GM18867 (cell line): Measurements from ENCODE around the gene HSFX4.
A peak's percentile ranks its signal among the peaks of the same experiment; 100 is the strongest.
"Not testable (repeated sequence)": the region's sequence is repeated elsewhere in the genome, so short reads cannot be mapped to it uniquely, and the experiment has no call there.

ENCODE experiments used
- ATAC-seq: cut with Tn5 transposase; IDR thresholded peaks from one replicate; pipeline ENCODE4 v1.9.1; 2021; ENCODE audit warnings: mild to moderate bottlenecking, moderate library complexity; ENCODE audit not compliant: unreplicated experiment

Gene HSFX4

GRCh38 chrX:149937871-149938426 lies 8.6 kb downstream of the HSFX4 start:
- ATAC-seq = no peak

- ATAC-seq = peak; percentile 73
These were observed 9.1 kb downstream of the HSFX4 start, which contains the start of gene EOLA2 for GRCh38 chrX:149938427-149938880. Gene EOLA2 (minus strand): TSS chrX:149938491. CDS start chrX:149933874, 4,617 bp downstream.

- no peak for ATAC-seq
These were observed 9.7 kb downstream of the HSFX4 start for GRCh38 chrX:149938881-149939654.

- ATAC-seq = peak; percentile 11
These were observed 10.2 kb downstream of the HSFX4 start for GRCh38 chrX:149939655-149939904.

- peak; percentile 44 for ATAC-seq
These were observed 10.7 kb downstream of the HSFX4 start for GRCh38 chrX:149939905-149940673.

GRCh38 chrX:149940674-149941024 lies 11.3 kb downstream of the HSFX4 start:
- not testable (repeated sequence) for ATAC-seq

- not testable (repeated sequence) for ATAC-seq
These were observed 15.8 kb downstream of the HSFX4 start for GRCh38 chrX:149945087-149945670.

GRCh38 chrX:149945820-149946219 lies 16.4 kb downstream of the HSFX4 start:
- ATAC-seq = not testable (repeated sequence)

- ATAC-seq = not testable (repeated sequence)
These were observed 17.6 kb downstream of the HSFX4 start for GRCh38 chrX:149946932-149947331.

GRCh38 chrX:149948016-149948415 lies 18.6 kb downstream of the HSFX4 start:
- no peak for ATAC-seq

- no peak for ATAC-seq
These were observed 20.5 kb downstream of the HSFX4 start for GRCh38 chrX:149949743-149950436.

- no peak for ATAC-seq
These were observed 21.3 kb downstream of the HSFX4 start for GRCh38 chrX:149950681-149951080.

- ATAC-seq = no peak
These were observed 32.2 kb downstream of the HSFX4 start for GRCh38 chrX:149961572-149961971.

GRCh38 chrX:149962010-149962409 lies 32.6 kb downstream of the HSFX4 start:
- ATAC-seq = no peak

- ATAC-seq = peak; percentile 88
These were observed 33.7 kb downstream of the HSFX4 start for GRCh38 chrX:149962859-149963757.

- ATAC-seq = no peak
These were observed 49.8 kb downstream of the HSFX4 start for GRCh38 chrX:149979126-149979644.
